Measurements from ENCODE around the gene ACADL.

DNA sequence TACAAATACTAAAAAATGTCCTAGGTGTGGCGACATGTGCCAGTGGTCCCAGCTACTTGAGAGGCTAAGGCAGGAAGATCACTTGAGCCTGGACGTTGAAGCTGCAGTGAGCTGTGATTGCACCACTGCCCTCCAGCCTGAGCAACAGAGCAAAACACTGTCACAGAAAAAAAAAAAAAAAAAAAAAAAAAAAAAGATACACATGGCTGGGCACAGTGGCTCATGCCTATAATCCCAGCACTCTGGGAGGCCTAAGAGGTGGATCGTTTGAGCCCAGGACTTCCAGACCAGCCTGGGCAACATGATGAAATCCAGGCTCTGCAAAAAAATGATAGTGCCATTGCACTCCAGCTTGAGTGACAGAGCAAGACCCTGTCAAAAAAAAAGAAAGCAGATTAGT lies 67.7 kb downstream of the ACADL start:
- TF ChIP-seq, protein P1, sequence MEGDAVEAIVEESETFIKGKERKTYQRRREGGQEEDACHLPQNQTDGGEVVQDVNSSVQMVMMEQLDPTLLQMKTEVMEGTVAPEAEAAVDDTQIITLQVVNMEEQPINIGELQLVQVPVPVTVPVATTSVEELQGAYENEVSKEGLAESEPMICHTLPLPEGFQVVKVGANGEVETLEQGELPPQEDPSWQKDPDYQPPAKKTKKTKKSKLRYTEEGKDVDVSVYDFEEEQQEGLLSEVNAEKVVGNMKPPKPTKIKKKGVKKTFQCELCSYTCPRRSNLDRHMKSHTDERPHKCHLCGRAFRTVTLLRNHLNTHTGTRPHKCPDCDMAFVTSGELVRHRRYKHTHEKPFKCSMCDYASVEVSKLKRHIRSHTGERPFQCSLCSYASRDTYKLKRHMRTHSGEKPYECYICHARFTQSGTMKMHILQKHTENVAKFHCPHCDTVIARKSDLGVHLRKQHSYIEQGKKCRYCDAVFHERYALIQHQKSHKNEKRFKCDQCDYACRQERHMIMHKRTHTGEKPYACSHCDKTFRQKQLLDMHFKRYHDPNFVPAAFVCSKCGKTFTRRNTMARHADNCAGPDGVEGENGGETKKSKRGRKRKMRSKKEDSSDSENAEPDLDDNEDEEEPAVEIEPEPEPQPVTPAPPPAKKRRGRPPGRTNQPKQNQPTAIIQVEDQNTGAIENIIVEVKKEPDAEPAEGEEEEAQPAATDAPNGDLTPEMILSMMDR (IDR thresholded peaks at IDR 0.05): no peak
- TF ChIP-seq POLR2A (IDR thresholded peaks at IDR 0.05): no peak
